HCT116 (cell line): Measurements from ENCODE around the gene TENM4. TPM values are rescaled to one million over a fixed set of nuclear protein-coding genes. Genes with fewer than 3 reads are reported as not detected.

Experiments
- ATAC-seq: fragments of 200-7000 bp; cut with Tn5 transposase; 2 replicates; pipeline ENCODE4 v1.9.1; 2020; ENCODE audit warnings: mild to moderate bottlenecking, moderate library complexity
- BruUV-seq: library from RNA; stranded (reverse); fragments of 400-500 nt; replicated peaks from 2 replicates; lab custom pipeline; 2021; lab: Mats Ljungman, UMichigan
- CTCF ChIA-PET: fragments of 300-600 bp; sonication (Branson Sonifier 250); formaldehyde crosslinking; loops from one replicate; lab custom pipeline; 2021; ENCODE audit warnings: antibody characterized with exemption; lab: Charles Lee
- POLR2A ChIA-PET: fragments of 300-600, 350-600 bp; sonication (Branson Sonifier 250); formaldehyde crosslinking; loops from one replicate; lab custom pipeline; 2021; ENCODE audit warnings: antibody characterized with exemption; lab: Charles Lee
- RAD21 ChIA-PET, 2 experiments: fragments of 300-600 bp; sonication (Branson Sonifier 250); formaldehyde crosslinking; loops; one replicate each; lab custom pipeline; 2023; ENCODE audit warnings: low total read pairs in 2 of 2; ENCODE audit not compliant: uncharacterized antibody in 2 of 2, unreplicated experiment in 2 of 2, low non-redundant PET in 1 of 2; lab: Charles Lee
- DNase-seq: peaks from one replicate; pipeline ENCODE4 v3.0.0-alpha.2; 2010; ENCODE audit warnings: low read depth, low spot score
- H2AFZ ChIP-seq: fragments of 200-600 bp; shearing (Covaris generic), sonication (generic); 2 replicates; pipeline ENCODE4 v1.6.1; 2017; ENCODE audit warnings: low read depth, mixed run types, mixed read lengths, antibody characterized with exemption, low read length; ENCODE audit not compliant: poor library complexity, severe bottlenecking
- H3K27ac ChIP-seq: 2 replicates; pipeline ENCODE4 v1.5.1; 2012; ENCODE audit warnings: low read depth, low read length
- H3K27me3 ChIP-seq: fragments of 200-600 bp; sonication (generic); 2 replicates; pipeline ENCODE4 v1.6.1; 2016; ENCODE audit warnings: mixed run types, low read length, mixed read lengths; ENCODE audit not compliant: insufficient read depth
- H3K36me3 ChIP-seq, 2 experiments: fragments of 200-500 bp in 1 of 2; fragments of 200-600 bp in 1 of 2; sonication (Bioruptor generic) in 1 of 2; sonication (generic) in 1 of 2; 2 replicates each; pipeline versions ENCODE4 v1.5.1 to v1.6.1; 2014 to 2016; ENCODE audit warnings: low read length in 2 of 2, inconsistent platforms in 1 of 2, mixed read lengths in 1 of 2, mixed run types in 1 of 2; ENCODE audit not compliant: insufficient read depth in 2 of 2, control insufficient read depth in 1 of 2
- H3K4me1 ChIP-seq, 2 experiments: fragments of 200-600 bp in 1 of 2; sonication (generic) in 1 of 2; 2 replicates each; pipeline versions ENCODE4 v1.5.1 to v1.6.1; 2012 to 2017; ENCODE audit warnings: low read length in 2 of 2, inconsistent platforms in 1 of 2, mild to moderate bottlenecking in 1 of 2, mixed read lengths in 1 of 2, mixed run types in 1 of 2, moderate library complexity in 1 of 2; ENCODE audit not compliant: insufficient read depth in 2 of 2, control insufficient read depth in 1 of 2
- H3K4me2 ChIP-seq: fragments of 200-600 bp; sonication (generic); 2 replicates; pipeline ENCODE4 v1.6.1; 2017; ENCODE audit warnings: mixed run types, low read length, mixed read lengths
- H3K4me3 ChIP-seq, 2 experiments: fragments of 200-600 bp in 1 of 2; sonication (generic) in 1 of 2; replicated peaks in 1 of 2; 2 replicates each; pipeline ENCODE4 v1.5.1; 2011 to 2016; ENCODE audit warnings: low read length in 2 of 2, control low read depth in 1 of 2, low read depth in 1 of 2, mild to moderate bottlenecking in 1 of 2, mixed read lengths in 1 of 2, mixed run types in 1 of 2
- H3K79me2 ChIP-seq: fragments of 200-600 bp; sonication (generic); 2 replicates; pipeline ENCODE4 v1.6.1; 2017; ENCODE audit warnings: mild to moderate bottlenecking, mixed run types, low read length, moderate library complexity, mixed read lengths; ENCODE audit not compliant: insufficient read depth
- H3K9ac ChIP-seq: fragments of 200-600 bp; sonication (generic); 2 replicates; pipeline ENCODE4 v1.6.1; 2016; ENCODE audit warnings: low read length, mixed read lengths
- H3K9me2 ChIP-seq: fragments of 200-600 bp; sonication (generic), shearing (Covaris generic); 2 replicates; pipeline ENCODE4 v1.6.1; 2017; ENCODE audit warnings: mixed run types, mild to moderate bottlenecking, moderate library complexity; ENCODE audit not compliant: insufficient read depth
- H3K9me3 ChIP-seq, 2 experiments: fragments of 200-500 bp in 1 of 2; fragments of 200-600 bp in 1 of 2; sonication (Bioruptor generic) in 1 of 2; sonication (generic) in 1 of 2; 2 replicates each; pipeline ENCODE4 v1.6.1; 2014 to 2017; ENCODE audit warnings: low read length in 2 of 2, mixed read lengths in 2 of 2, inconsistent platforms in 1 of 2, low read depth in 1 of 2, mild to moderate bottlenecking in 1 of 2, mixed run types in 1 of 2, moderate library complexity in 1 of 2; ENCODE audit not compliant: control insufficient read depth in 1 of 2, insufficient read depth in 1 of 2
- H4K20me1 ChIP-seq: fragments of 200-600 bp; sonication (generic), shearing (Covaris generic); 2 replicates; pipeline ENCODE4 v1.6.1; 2017; ENCODE audit warnings: mixed run types, mild to moderate bottlenecking, moderate library complexity; ENCODE audit not compliant: insufficient read depth
- CBX3 ChIP-seq: IDR thresholded peaks from 2 replicates; pipeline ENCODE4 v1.6.1; 2012; ENCODE audit warnings: low read depth
- CTCF ChIP-seq, 3 experiments: fragments of 200-600 bp in 1 of 3; sonication (generic) in 1 of 3; IDR thresholded peaks in 2 of 3; conservative IDR thresholded peaks in 1 of 3; 2 replicates each; pipeline ENCODE4 v1.5.1; 2012 to 2017; ENCODE audit warnings: low read depth in 2 of 3, low read length in 2 of 3, antibody characterized with exemption in 1 of 3, borderline replicate concordance in 1 of 3, control low read depth in 1 of 3, mild to moderate bottlenecking in 1 of 3, mixed read lengths in 1 of 3, mixed run types in 1 of 3, moderate library complexity in 1 of 3; ENCODE audit not compliant: insufficient read depth in 1 of 3
- ELF1 ChIP-seq: IDR thresholded peaks from 2 replicates; pipeline ENCODE4 v1.6.1; 2012; ENCODE audit warnings: low read depth, borderline replicate concordance
- EZH2 ChIP-seq: fragments of 200-600 bp; sonication (generic); IDR thresholded peaks from 2 replicates; pipeline ENCODE4 v1.6.1; 2017; ENCODE audit warnings: antibody characterized with exemption, mixed run types
- EZH2phosphoT487 ChIP-seq: fragments of 200-600 bp; IDR thresholded peaks from 2 replicates; pipeline ENCODE4 v1.6.1; 2018; ENCODE audit warnings: antibody characterized with exemption, borderline replicate concordance
- JUND ChIP-seq: IDR thresholded peaks from 2 replicates; pipeline ENCODE4 v1.6.1; 2012
- POLR2A ChIP-seq: IDR thresholded peaks from 2 replicates; pipeline ENCODE4 v1.7.0; 2011; ENCODE audit warnings: borderline replicate concordance; ENCODE audit not compliant: insufficient read depth, insufficient read length; ENCODE audit errors: extremely low read depth
- POLR2AphosphoS5 ChIP-seq: IDR thresholded peaks from 2 replicates; pipeline ENCODE4 v1.6.1; 2011; ENCODE audit warnings: mild to moderate bottlenecking, low read depth, low read length, moderate library complexity
- RAD21 ChIP-seq: IDR thresholded peaks from 2 replicates; pipeline ENCODE4 v1.6.1; 2012; ENCODE audit warnings: low read depth, mild to moderate bottlenecking
- SRF ChIP-seq: IDR thresholded peaks from 2 replicates; pipeline ENCODE4 v1.6.1; 2012; ENCODE audit warnings: low read depth
- TCF7L2 ChIP-seq: IDR thresholded peaks from 2 replicates; pipeline ENCODE4 v1.7.0; 2011; ENCODE audit warnings: borderline replicate concordance, inconsistent platforms; ENCODE audit not compliant: insufficient read depth, insufficient read length; ENCODE audit errors: extremely low read depth
- ZFX ChIP-seq: fragments of 450-650 bp; IDR thresholded peaks from 2 replicates; pipeline ENCODE4 v1.6.1; 2017
- intact Hi-C: fragments of 100-400 bp; cut with micrococcal nuclease; formaldehyde crosslinking; loops from 2 replicates; pipeline ENCODE4 v1.10.0; 2022
- total RNA-seq: library from RNA; stranded (reverse); gene quantifications from one replicate; pipeline ENCODE4 v1.2.1, GENCODE V29; 2021; ENCODE audit not compliant: unreplicated experiment
- TF ChIP-seq, protein P1 (sequence below): IDR thresholded peaks from 2 replicates; pipeline ENCODE4 v1.6.1; 2012; ENCODE audit warnings: low read depth
- TF ChIP-seq, protein P2 (sequence below): IDR thresholded peaks from 2 replicates; pipeline ENCODE4 v1.6.1; 2012
- TF ChIP-seq, protein P3 (sequence below): IDR thresholded peaks from 2 replicates; pipeline ENCODE4 v1.6.1; 2012

TENM4 gene
- total RNA-seq, 1 experiment from 2014 or later = 0.05 TPM

DNA sequence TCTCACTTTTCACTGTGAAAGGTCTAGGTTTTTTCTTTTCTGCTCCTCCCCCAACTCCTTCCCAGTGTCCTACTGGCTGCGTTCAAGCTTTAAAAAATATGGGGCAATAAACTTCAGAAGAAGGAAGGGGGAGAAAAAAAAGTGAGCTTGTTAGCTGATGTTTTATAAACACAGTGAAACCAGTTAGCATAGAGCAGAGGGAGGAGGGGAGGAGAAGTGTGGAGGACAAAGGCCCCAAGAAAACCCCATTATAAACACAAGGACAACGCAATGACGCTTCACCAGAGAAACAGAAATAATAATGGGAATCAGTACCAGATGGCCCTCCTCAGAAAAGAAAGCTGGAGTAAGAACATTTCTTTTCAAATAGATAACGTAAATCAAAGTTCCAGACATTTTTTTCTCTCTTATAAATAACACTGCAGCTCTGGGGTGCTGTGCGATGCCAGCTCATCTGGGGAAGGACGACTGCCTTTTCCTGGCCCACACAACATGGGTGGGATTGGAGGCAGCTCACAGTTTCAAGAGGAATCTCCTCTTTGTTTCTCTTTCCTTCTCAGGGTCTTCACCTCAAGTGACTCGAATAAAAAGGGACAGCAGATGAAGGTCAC is 630.8 kb downstream of the TENM4 start:
- H3K27ac ChIP-seq = no peak overlapping the region
- H3K36me3 ChIP-seq = no peaks in the 10 kb centered on the region
- H3K9me3 ChIP-seq = no peaks in the 10 kb centered on the region
- no peak overlapping the region for H3K4me3 ChIP-seq
- ChIA-PET POLR2A (no interaction called here), CTCF (no interaction called here), RAD21 (no interaction called here)
- H4K20me1 ChIP-seq = no peaks in the 10 kb centered on the region
- H3K79me2 ChIP-seq = no peaks in the 10 kb centered on the region
- no peak overlapping the region for H2AFZ ChIP-seq
- ATAC-seq = no peak
- no TSS peak for BruUV-seq
- no peak for DNase-seq
- H3K9me2 ChIP-seq = no peaks in the 10 kb centered on the region
- H3K4me2 ChIP-seq = no peak overlapping the region
- H3K27me3 ChIP-seq = 0 out of 2 replicates have a peak, but pooled peaks cover 5% of the 10 kb centered on the region
- intact Hi-C loops = no loop called here
- H3K4me1 ChIP-seq = no peaks in the 10 kb centered on the region
- TF ChIP-seq JUND = no peak
- no peak overlapping the region for H3K9ac ChIP-seq

- Histone ChIP-seq H3K9me2 (no peaks in the 10 kb centered on the region), H3K36me3 (no peaks in the 10 kb centered on the region)
- DNase-seq = no peak
- TF ChIP-seq SRF = no peak
- TF ChIP-seq, protein P1, sequence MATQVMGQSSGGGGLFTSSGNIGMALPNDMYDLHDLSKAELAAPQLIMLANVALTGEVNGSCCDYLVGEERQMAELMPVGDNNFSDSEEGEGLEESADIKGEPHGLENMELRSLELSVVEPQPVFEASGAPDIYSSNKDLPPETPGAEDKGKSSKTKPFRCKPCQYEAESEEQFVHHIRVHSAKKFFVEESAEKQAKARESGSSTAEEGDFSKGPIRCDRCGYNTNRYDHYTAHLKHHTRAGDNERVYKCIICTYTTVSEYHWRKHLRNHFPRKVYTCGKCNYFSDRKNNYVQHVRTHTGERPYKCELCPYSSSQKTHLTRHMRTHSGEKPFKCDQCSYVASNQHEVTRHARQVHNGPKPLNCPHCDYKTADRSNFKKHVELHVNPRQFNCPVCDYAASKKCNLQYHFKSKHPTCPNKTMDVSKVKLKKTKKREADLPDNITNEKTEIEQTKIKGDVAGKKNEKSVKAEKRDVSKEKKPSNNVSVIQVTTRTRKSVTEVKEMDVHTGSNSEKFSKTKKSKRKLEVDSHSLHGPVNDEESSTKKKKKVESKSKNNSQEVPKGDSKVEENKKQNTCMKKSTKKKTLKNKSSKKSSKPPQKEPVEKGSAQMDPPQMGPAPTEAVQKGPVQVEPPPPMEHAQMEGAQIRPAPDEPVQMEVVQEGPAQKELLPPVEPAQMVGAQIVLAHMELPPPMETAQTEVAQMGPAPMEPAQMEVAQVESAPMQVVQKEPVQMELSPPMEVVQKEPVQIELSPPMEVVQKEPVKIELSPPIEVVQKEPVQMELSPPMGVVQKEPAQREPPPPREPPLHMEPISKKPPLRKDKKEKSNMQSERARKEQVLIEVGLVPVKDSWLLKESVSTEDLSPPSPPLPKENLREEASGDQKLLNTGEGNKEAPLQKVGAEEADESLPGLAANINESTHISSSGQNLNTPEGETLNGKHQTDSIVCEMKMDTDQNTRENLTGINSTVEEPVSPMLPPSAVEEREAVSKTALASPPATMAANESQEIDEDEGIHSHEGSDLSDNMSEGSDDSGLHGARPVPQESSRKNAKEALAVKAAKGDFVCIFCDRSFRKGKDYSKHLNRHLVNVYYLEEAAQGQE = no peak
- TF ChIP-seq CBX3 = no peak
- TF ChIP-seq POLR2A = no peak
- no peak for TF ChIP-seq CTCF (IDR thresholded peaks at IDR 0.05 in 2 of 3, conservative IDR thresholded peaks at IDR 0.05 in 1 of 3; ENCODE audit: borderline replicate concordance in 1 of 3, insufficient read depth in 1 of 3, low read depth in 2 of 3, low read length in 2 of 3)
- no peak for TF ChIP-seq POLR2AphosphoS5
- TF ChIP-seq EZH2phosphoT487 = no peak
- TF ChIP-seq ELF1 = no peak
- no peak for TF ChIP-seq ZFX
- TF ChIP-seq RAD21 = no peak
- TF ChIP-seq, protein P2, sequence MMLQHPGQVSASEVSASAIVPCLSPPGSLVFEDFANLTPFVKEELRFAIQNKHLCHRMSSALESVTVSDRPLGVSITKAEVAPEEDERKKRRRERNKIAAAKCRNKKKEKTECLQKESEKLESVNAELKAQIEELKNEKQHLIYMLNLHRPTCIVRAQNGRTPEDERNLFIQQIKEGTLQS = no peak
- TF ChIP-seq EZH2 = no peak
- TF ChIP-seq, protein P3, sequence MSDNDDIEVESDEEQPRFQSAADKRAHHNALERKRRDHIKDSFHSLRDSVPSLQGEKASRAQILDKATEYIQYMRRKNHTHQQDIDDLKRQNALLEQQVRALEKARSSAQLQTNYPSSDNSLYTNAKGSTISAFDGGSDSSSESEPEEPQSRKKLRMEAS = no peak
- TF ChIP-seq TCF7L2 = no peak
- TF ChIP-seq, all 23 proteins: peak for 0
- no TSS peak for BruUV-seq
- H3K4me1 ChIP-seq = no peaks in the 10 kb centered on the region
- H3K4me3 ChIP-seq = no peak overlapping the region
- no peaks in the 10 kb centered on the region for H3K9me3 ChIP-seq
- no peak for ATAC-seq
- no peak overlapping the region for H3K9ac ChIP-seq
- H4K20me1 ChIP-seq = no peaks in the 10 kb centered on the region
- 0 out of 2 replicates have a peak, but pooled peaks cover 2% of the 10 kb centered on the region for H3K27me3 ChIP-seq
- intact Hi-C loops = no loop called here
- no peak overlapping the region for H2AFZ ChIP-seq
- no peak overlapping the region for H3K4me2 ChIP-seq
- ChIA-PET POLR2A (no interaction called here), CTCF (interaction anchor here (1.2 kb wide), 1 partner anchor 11 kb away, joined by 5 read pairs; no protein-coding TSS in a partner anchor), RAD21 (no interaction called here)
- H3K79me2 ChIP-seq = no peaks in the 10 kb centered on the region
- H3K27ac ChIP-seq = no peak overlapping the region
Observed at GRCh38 chr11:78808923-78809322, 631.9 kb downstream of the TENM4 start.
